ENCODE results near the gene PARP8. TPM values are rescaled to one million over a fixed set of nuclear protein-coding genes. Genes with fewer than 3 reads are reported as not detected.
A peak's percentile ranks its signal among the peaks of the same experiment; 100 is the strongest.

Gene PARP8
- total RNA-seq, 2 experiments from 2014 or later, result 36.8 to 39.2 TPM

DNA sequence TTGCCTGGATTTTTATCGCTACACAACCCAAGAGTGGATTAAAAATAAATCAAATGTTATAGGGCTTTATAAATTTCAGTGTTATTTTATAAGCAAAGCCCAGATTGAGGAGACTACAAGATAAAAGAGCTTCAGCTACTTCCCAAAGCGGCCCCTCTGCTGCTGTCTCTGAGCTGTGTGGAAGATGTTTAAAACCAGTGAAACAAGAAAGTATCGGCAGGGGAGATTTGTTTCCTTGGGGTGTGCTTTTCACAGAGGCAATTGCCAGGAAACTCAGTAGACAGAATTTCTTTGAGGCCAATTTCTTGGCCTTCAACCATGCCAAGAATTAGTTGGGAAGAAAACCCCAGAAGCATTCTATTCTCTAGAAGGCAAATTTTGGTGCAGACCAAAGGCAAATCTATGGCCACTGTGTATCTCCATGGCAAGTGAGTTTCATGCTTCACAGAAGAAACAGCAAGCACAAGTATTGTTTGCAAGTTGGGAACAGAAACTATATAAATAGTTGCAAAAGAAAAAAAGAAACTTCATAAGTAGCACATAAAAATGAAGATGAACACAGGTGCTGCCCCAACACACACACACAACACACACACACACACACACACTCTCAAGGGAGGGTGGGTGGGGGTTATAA is 197.2 kb downstream of the PARP8 start:
- no TSS peak for BruUV-seq (replicated peaks)
- Histone ChIP-seq H3K79me2 (ENCODE audit: insufficient read depth, low read depth, low read length) (no peaks in the 10 kb centered on the region), H3K9me2 (ENCODE audit: insufficient read depth, low read length) (no peaks in the 10 kb centered on the region), H2AFZ (ENCODE audit: low read length) (no peak overlapping the region; the same call in 1 of the 2 replicates), H3K27ac (ENCODE audit: low read depth, low read length, poor library complexity, severe bottlenecking) (no peak overlapping the region), H3K4me3 (ENCODE audit: low read depth, low read length, poor library complexity, severe bottlenecking) (no peak overlapping the region), H3K4me2 (ENCODE audit: low read length) (peak overlapping the region; percentile 8; the same call in 1 of the 2 replicates), H3K4me1 (ENCODE audit: insufficient read depth, low read length, poor library complexity, severe bottlenecking) (peaks cover 7% of the 10 kb centered on the region), H4K20me1 (ENCODE audit: insufficient read depth, low read length) (no peaks in the 10 kb centered on the region), H3K9me3 (ENCODE audit: low read length) (no peaks in the 10 kb centered on the region; the same call in 1 of the 2 replicates), H3K36me3 (ENCODE audit: insufficient read depth, low read length) (no peaks in the 10 kb centered on the region; the same call in 1 of the 2 replicates)
- ChIA-PET CTCF (ENCODE audit: unreplicated experiment) (no interaction called here), POLR2A (interaction anchor here (0.6 to 2.2 kb wide), 4 partner anchors 11 to 142 kb away, joined by 3 to 6 read pairs (median 4); no protein-coding TSS in a partner anchor)
- no peak for DNase-seq (ENCODE audit: low spot score)
- TF ChIP-seq, protein P1, sequence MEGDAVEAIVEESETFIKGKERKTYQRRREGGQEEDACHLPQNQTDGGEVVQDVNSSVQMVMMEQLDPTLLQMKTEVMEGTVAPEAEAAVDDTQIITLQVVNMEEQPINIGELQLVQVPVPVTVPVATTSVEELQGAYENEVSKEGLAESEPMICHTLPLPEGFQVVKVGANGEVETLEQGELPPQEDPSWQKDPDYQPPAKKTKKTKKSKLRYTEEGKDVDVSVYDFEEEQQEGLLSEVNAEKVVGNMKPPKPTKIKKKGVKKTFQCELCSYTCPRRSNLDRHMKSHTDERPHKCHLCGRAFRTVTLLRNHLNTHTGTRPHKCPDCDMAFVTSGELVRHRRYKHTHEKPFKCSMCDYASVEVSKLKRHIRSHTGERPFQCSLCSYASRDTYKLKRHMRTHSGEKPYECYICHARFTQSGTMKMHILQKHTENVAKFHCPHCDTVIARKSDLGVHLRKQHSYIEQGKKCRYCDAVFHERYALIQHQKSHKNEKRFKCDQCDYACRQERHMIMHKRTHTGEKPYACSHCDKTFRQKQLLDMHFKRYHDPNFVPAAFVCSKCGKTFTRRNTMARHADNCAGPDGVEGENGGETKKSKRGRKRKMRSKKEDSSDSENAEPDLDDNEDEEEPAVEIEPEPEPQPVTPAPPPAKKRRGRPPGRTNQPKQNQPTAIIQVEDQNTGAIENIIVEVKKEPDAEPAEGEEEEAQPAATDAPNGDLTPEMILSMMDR (conservative IDR thresholded peaks at IDR 0.05; ENCODE audit: low read length), result no peak
- no peak for TF ChIP-seq EZH2phosphoT487 (IDR thresholded peaks at IDR 0.05; ENCODE audit: borderline replicate concordance, low read depth, low read length)
- intact Hi-C loops (cut with micrococcal nuclease; ENCODE audit: unreplicated experiment), result no loop called here

DNA sequence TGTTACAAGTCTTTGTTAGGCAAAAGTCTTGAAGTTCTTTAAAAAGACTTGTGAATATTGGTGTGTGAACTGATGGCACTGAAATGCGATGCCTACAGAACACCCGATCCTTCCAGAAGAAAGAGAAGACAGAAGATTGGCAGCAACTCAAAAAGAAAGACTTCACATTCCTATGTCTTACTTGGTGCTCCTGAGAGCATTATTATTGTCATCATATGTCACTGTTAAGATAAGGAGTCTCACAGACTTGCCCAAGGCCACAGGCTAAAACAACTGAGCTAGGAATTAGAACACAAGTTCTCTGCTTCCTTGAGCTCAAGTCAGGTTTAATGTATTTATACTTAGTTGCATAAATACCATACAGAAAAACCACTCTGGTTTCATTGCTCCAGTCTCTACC is 198.0 kb downstream of the PARP8 start:
- H3K9me2 ChIP-seq (ENCODE audit: insufficient read depth, low read length), result no peaks in the 10 kb centered on the region
- H3K36me3 ChIP-seq (ENCODE audit: insufficient read depth, low read length), result no peaks in the 10 kb centered on the region; the same call in 1 of the 2 replicates
- H3K79me2 ChIP-seq (ENCODE audit: insufficient read depth, low read depth, low read length), result no peaks in the 10 kb centered on the region
- BruUV-seq (replicated peaks), result no TSS peak
- no peak overlapping the region for H3K4me2 ChIP-seq (ENCODE audit: low read length)
- no peak overlapping the region for H3K4me3 ChIP-seq (ENCODE audit: low read depth, low read length, poor library complexity, severe bottlenecking)
- H3K27ac ChIP-seq (ENCODE audit: low read depth, low read length, poor library complexity, severe bottlenecking), result no peak overlapping the region
- POLR2A ChIA-PET, result interaction anchor here (0.6 to 1.5 kb wide), 3 partner anchors 14 to 143 kb away, joined by 3 to 5 read pairs (median 4); no protein-coding TSS in a partner anchor
- no peaks in the 10 kb centered on the region for H4K20me1 ChIP-seq (ENCODE audit: insufficient read depth, low read length)
- H3K9me3 ChIP-seq (ENCODE audit: low read length), result no peaks in the 10 kb centered on the region; the same call in 1 of the 2 replicates
- intact Hi-C loops (cut with micrococcal nuclease; ENCODE audit: unreplicated experiment), result no loop called here
- H2AFZ ChIP-seq (ENCODE audit: low read length), result peak overlapping the region; percentile 49; the same call in 1 of the 2 replicates
- DNase-seq (ENCODE audit: low spot score), result no peak
- H3K4me1 ChIP-seq (ENCODE audit: insufficient read depth, low read length, poor library complexity, severe bottlenecking), result peaks cover 7% of the 10 kb centered on the region
- TF ChIP-seq EZH2phosphoT487 (IDR thresholded peaks at IDR 0.05; ENCODE audit: borderline replicate concordance, low read depth, low read length), result no peak
- TF ChIP-seq, protein P1 (conservative IDR thresholded peaks at IDR 0.05; ENCODE audit: low read length), result no peak
- CTCF ChIA-PET (ENCODE audit: unreplicated experiment), result no interaction called here

DNA sequence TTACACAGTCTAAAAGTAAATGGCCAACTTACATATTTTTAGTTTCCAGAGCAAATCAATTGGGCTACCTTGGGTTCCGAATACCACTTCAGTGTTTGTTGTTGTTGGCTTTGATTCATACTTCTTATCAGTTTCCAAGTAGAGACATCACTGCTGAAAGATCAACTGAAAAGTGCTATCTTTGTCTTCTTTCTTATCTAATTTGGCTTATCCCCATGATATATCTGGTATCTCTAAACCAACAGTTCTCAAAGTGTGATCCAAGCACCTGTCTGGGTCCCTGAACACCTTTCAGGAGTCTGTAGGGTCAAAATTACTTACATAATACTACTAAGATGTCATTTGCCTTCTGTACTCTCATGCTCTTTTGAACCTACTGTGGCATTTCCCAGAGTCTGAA is 200.0 kb downstream of the PARP8 start:
- no TSS peak for BruUV-seq (replicated peaks)
- H3K4me3 ChIP-seq (ENCODE audit: low read depth, low read length, poor library complexity, severe bottlenecking), result no peak overlapping the region
- CTCF ChIA-PET (ENCODE audit: unreplicated experiment), result no interaction called here

More for the DNA sequence above, 200.0 kb downstream of the PARP8 start:
- Histone ChIP-seq H3K4me1 (ENCODE audit: insufficient read depth, low read length, poor library complexity, severe bottlenecking) (peaks cover 7% of the 10 kb centered on the region), H3K27ac (ENCODE audit: low read depth, low read length, poor library complexity, severe bottlenecking) (no peak overlapping the region), H3K36me3 (ENCODE audit: insufficient read depth, low read length) (no peaks in the 10 kb centered on the region; the same call in 1 of the 2 replicates), H3K4me2 (ENCODE audit: low read length) (no peak overlapping the region), H3K79me2 (ENCODE audit: insufficient read depth, low read depth, low read length) (no peaks in the 10 kb centered on the region), H2AFZ (ENCODE audit: low read length) (no peak overlapping the region), H3K9me2 (ENCODE audit: insufficient read depth, low read length) (no peaks in the 10 kb centered on the region), H3K9me3 (ENCODE audit: low read length) (no peaks in the 10 kb centered on the region), H4K20me1 (ENCODE audit: insufficient read depth, low read length) (no peaks in the 10 kb centered on the region)
- no peak for DNase-seq (ENCODE audit: low spot score)
- POLR2A ChIA-PET, result no interaction called here
- intact Hi-C loops (cut with micrococcal nuclease; ENCODE audit: unreplicated experiment), result no loop called here
- TF ChIP-seq, protein P1 (conservative IDR thresholded peaks at IDR 0.05; ENCODE audit: low read length), result no peak
- TF ChIP-seq EZH2phosphoT487 (IDR thresholded peaks at IDR 0.05; ENCODE audit: borderline replicate concordance, low read depth, low read length), result no peak

All from OCI-LY7 (cell line).